Mesendoderm (in vitro differentiated cells): Measurements from ENCODE around the gene CDC42EP3.

Experiments used
- DNase-seq: peaks from one replicate; pipeline ENCODE4 v3.0.0; 2013
- H2AK5ac ChIP-seq: 2 replicates; pipeline ENCODE4 v1.6.1; 2013; ENCODE audit warnings: low read length, inconsistent platforms
- H2BK120ac ChIP-seq: 2 replicates; pipeline ENCODE4 v1.6.1; 2013; ENCODE audit warnings: low read depth, mild to moderate bottlenecking, low read length, moderate library complexity, mixed read lengths
- H2BK15ac ChIP-seq: replicated peaks from 2 replicates; pipeline ENCODE4 v1.6.1; 2013; ENCODE audit warnings: low read depth, mild to moderate bottlenecking, moderate library complexity
- H2BK5ac ChIP-seq: 2 replicates; pipeline ENCODE4 v1.6.1; 2013; ENCODE audit warnings: low read length, inconsistent platforms
- H3K18ac ChIP-seq: 2 replicates; pipeline ENCODE4 v1.6.1; 2013; ENCODE audit warnings: mild to moderate bottlenecking, low read length, mixed read lengths
- H3K23ac ChIP-seq: one replicate; pipeline ENCODE4 v1.6.1; 2013; ENCODE audit warnings: low read length
- H3K27ac ChIP-seq: 2 replicates; pipeline ENCODE4 v1.5.1; 2013; ENCODE audit warnings: low read depth, mild to moderate bottlenecking, inconsistent platforms, low read length, moderate library complexity
- H3K27me3 ChIP-seq: 2 replicates; pipeline ENCODE4 v1.6.1; 2013; ENCODE audit warnings: low read length, control low read depth, mild to moderate bottlenecking, inconsistent platforms; ENCODE audit not compliant: insufficient read depth, poor library complexity
- H3K36me3 ChIP-seq: 2 replicates; pipeline ENCODE4 v1.6.1; 2013; ENCODE audit warnings: low read length, inconsistent platforms; ENCODE audit not compliant: control insufficient read depth, insufficient read depth
- H3K4ac ChIP-seq: one replicate; pipeline ENCODE4 v1.6.1; 2013; ENCODE audit warnings: low read depth, mild to moderate bottlenecking, low read length, moderate library complexity
- H3K4me1 ChIP-seq: 2 replicates; pipeline ENCODE4 v1.6.1; 2013; ENCODE audit warnings: low read depth, low read length, inconsistent platforms; ENCODE audit not compliant: control insufficient read depth
- H3K4me2 ChIP-seq: 2 replicates; pipeline ENCODE4 v1.6.1; 2013; ENCODE audit warnings: low read length
- H3K4me3 ChIP-seq: 2 replicates; pipeline ENCODE4 v1.5.1; 2013; ENCODE audit warnings: mild to moderate bottlenecking, low read length
- H3K56ac ChIP-seq: one replicate; pipeline ENCODE4 v1.6.1; 2013; ENCODE audit warnings: low read length
- H3K79me1 ChIP-seq: 2 replicates; pipeline ENCODE4 v1.6.1; 2013; ENCODE audit warnings: low read length, inconsistent platforms
- H3K79me2 ChIP-seq: 2 replicates; pipeline ENCODE4 v1.6.1; 2013; ENCODE audit warnings: mild to moderate bottlenecking, low read length; ENCODE audit not compliant: control insufficient read depth, insufficient read depth
- H3K9ac ChIP-seq: 2 replicates; pipeline ENCODE4 v1.6.1; 2013; ENCODE audit warnings: low read length, inconsistent platforms
- H4K5ac ChIP-seq: one replicate; pipeline ENCODE4 v1.6.1; 2013; ENCODE audit warnings: low read length
- H4K8ac ChIP-seq: one replicate; pipeline ENCODE4 v1.6.1; 2013; ENCODE audit warnings: low read depth, mild to moderate bottlenecking, control low read depth, low read length, moderate library complexity
- WGBS: extraction: QIAGEN DNeasy Blood & Tissue Kit; methylation state at CpG from one replicate; pipeline ENCODE4 v1.1.7; 2013; ENCODE audit warnings: low lambda C conversion rate, missing lambda C conversion rate; ENCODE audit not compliant: insufficient coverage; ENCODE audit errors: extremely low coverage; 5-methylcytosine and 5-hydroxymethylcytosine counted together

The CDC42EP3 gene

GRCh38 chr2:37686792-37687526 lies 15.5 kb upstream of the CDC42EP3 start:
- no peak overlapping the region for H3K18ac ChIP-seq
- no CpG with 5 or more reads among the region's 1 CpG for WGBS
- no peak overlapping the region for H2BK15ac ChIP-seq
- no peak overlapping the region for H3K4me3 ChIP-seq
- no peak overlapping the region for H2BK5ac ChIP-seq
- H3K4me1 ChIP-seq: peaks cover 10% of the 10 kb centered on the region
- H3K4ac ChIP-seq: no peak overlapping the region
- H3K23ac ChIP-seq: no peak overlapping the region
- H2AK5ac ChIP-seq: no peak overlapping the region
- no peak overlapping the region for H4K5ac ChIP-seq
- no peaks in the 10 kb centered on the region for H3K79me1 ChIP-seq
- no peak for DNase-seq
- no peaks in the 10 kb centered on the region for H3K36me3 ChIP-seq
- no peak overlapping the region for H3K27ac ChIP-seq
- no peak overlapping the region for H4K8ac ChIP-seq
- H2BK120ac ChIP-seq: peak overlapping the region; percentile 38
- no peak overlapping the region for H3K56ac ChIP-seq
- H3K4me2 ChIP-seq: no peak overlapping the region
- H3K9ac ChIP-seq: no peak overlapping the region
- H3K27me3 ChIP-seq: no peaks in the 10 kb centered on the region
- no peaks in the 10 kb centered on the region for H3K79me2 ChIP-seq

- Histone ChIP-seq H3K79me1 (no peaks in the 10 kb centered on the region), H3K79me2 (no peaks in the 10 kb centered on the region), H3K27me3 (no peaks in the 10 kb centered on the region), H2BK5ac (no peak overlapping the region), H2AK5ac (no peak overlapping the region), H3K27ac (no peak overlapping the region), H3K36me3 (no peaks in the 10 kb centered on the region), H2BK120ac (no peak overlapping the region), H3K4me3 (no peak overlapping the region), H2BK15ac (no peak overlapping the region), H3K23ac (no peak overlapping the region), H3K4me1 (peaks cover 10% of the 10 kb centered on the region), H4K5ac (no peak overlapping the region), H4K8ac (no peak overlapping the region), H3K4me2 (no peak overlapping the region), H3K9ac (no peak overlapping the region), H3K56ac (no peak overlapping the region), H3K18ac (no peak overlapping the region), H3K4ac (no peak overlapping the region)
- WGBS: 100% methylated on average over 3 of the region's 4 CpGs
- DNase-seq: no peak
Measured at GRCh38 chr2:37684809-37685208, 13.4 kb upstream of the CDC42EP3 start.

- no CpG with 5 or more reads among the region's 6 CpGs for WGBS
Measured at GRCh38 chr2:37683921-37684780, 12.7 kb upstream of the CDC42EP3 start.

GRCh38 chr2:37683241-37683640 lies 11.8 kb upstream of the CDC42EP3 start:
- H3K27ac ChIP-seq: no peak overlapping the region
- no peak overlapping the region for H4K8ac ChIP-seq
- H3K4me1 ChIP-seq: no peaks in the 10 kb centered on the region
- H2BK120ac ChIP-seq: no peak overlapping the region
- no peaks in the 10 kb centered on the region for H3K79me2 ChIP-seq
- no peak overlapping the region for H3K4me2 ChIP-seq
- no peak overlapping the region for H2BK5ac ChIP-seq
- no peak overlapping the region for H2AK5ac ChIP-seq
- no peak overlapping the region for H3K4ac ChIP-seq
- H3K9ac ChIP-seq: no peak overlapping the region
- H3K79me1 ChIP-seq: no peaks in the 10 kb centered on the region
- no peak overlapping the region for H3K23ac ChIP-seq
- H3K56ac ChIP-seq: no peak overlapping the region
- H4K5ac ChIP-seq: no peak overlapping the region
- H3K4me3 ChIP-seq: no peak overlapping the region
- no peaks in the 10 kb centered on the region for H3K27me3 ChIP-seq
- DNase-seq: no peak
- WGBS: no CpG with 5 or more reads among the region's 3 CpGs
- H3K18ac ChIP-seq: no peak overlapping the region
- H2BK15ac ChIP-seq: no peak overlapping the region
- no peaks in the 10 kb centered on the region for H3K36me3 ChIP-seq

More at GRCh38 chr2:37683921-37684780, 12.7 kb upstream of the CDC42EP3 start:
- no peaks in the 10 kb centered on the region for H3K79me2 ChIP-seq
- peaks cover 5% of the 10 kb centered on the region for H3K4me1 ChIP-seq
- H3K79me1 ChIP-seq: no peaks in the 10 kb centered on the region
- no peak overlapping the region for H3K4me3 ChIP-seq
- no peak overlapping the region for H3K4me2 ChIP-seq
- no peak overlapping the region for H2BK5ac ChIP-seq
- no peak for DNase-seq
- H4K8ac ChIP-seq: no peak overlapping the region
- H2AK5ac ChIP-seq: no peak overlapping the region
- no peak overlapping the region for H2BK120ac ChIP-seq
- no peaks in the 10 kb centered on the region for H3K27me3 ChIP-seq
- H3K36me3 ChIP-seq: no peaks in the 10 kb centered on the region
- H4K5ac ChIP-seq: no peak overlapping the region
- no peak overlapping the region for H3K18ac ChIP-seq
- no peak overlapping the region for H3K27ac ChIP-seq
- H3K4ac ChIP-seq: no peak overlapping the region
- H2BK15ac ChIP-seq: no peak overlapping the region
- no peak overlapping the region for H3K9ac ChIP-seq
- H3K56ac ChIP-seq: no peak overlapping the region
- no peak overlapping the region for H3K23ac ChIP-seq

- H3K4me2 ChIP-seq: no peak overlapping the region
- H2BK15ac ChIP-seq: no peak overlapping the region
- H3K27ac ChIP-seq: no peak overlapping the region
- no peaks in the 10 kb centered on the region for H3K79me1 ChIP-seq
- no peak overlapping the region for H2AK5ac ChIP-seq
- no peak overlapping the region for H3K18ac ChIP-seq
- no peak overlapping the region for H2BK5ac ChIP-seq
- H3K27me3 ChIP-seq: no peaks in the 10 kb centered on the region
- no peak overlapping the region for H3K56ac ChIP-seq
- H3K23ac ChIP-seq: no peak overlapping the region
- H3K4me1 ChIP-seq: no peaks in the 10 kb centered on the region
- H3K9ac ChIP-seq: no peak overlapping the region
- H3K4me3 ChIP-seq: no peak overlapping the region
- no peak overlapping the region for H4K8ac ChIP-seq
- DNase-seq: no peak
- no CpG with 5 or more reads among the region's 4 CpGs for WGBS
- no peak overlapping the region for H3K4ac ChIP-seq
- H3K36me3 ChIP-seq: no peaks in the 10 kb centered on the region
- H4K5ac ChIP-seq: no peak overlapping the region
- H3K79me2 ChIP-seq: no peaks in the 10 kb centered on the region
- H2BK120ac ChIP-seq: no peak overlapping the region
Measured at GRCh38 chr2:37682473-37682872, 11.0 kb upstream of the CDC42EP3 start.
